Measurements from ENCODE around the gene UNC13A.

The UNC13A gene

GRCh38 chr19:17616686-17616960 is 71.5 kb downstream of the UNC13A start:
- TF ChIP-seq POLR2AphosphoS5 (IDR thresholded peaks at IDR 0.05; ENCODE audit: low read depth, low read length) (no peak), TAF1 (IDR thresholded peaks at IDR 0.05; ENCODE audit: borderline replicate concordance, insufficient read depth, low read length) (no peak), FOXP2 (optimal IDR thresholded peaks at IDR 0.05; ENCODE audit: borderline replicate concordance, extremely low read depth, extremely low read length, insufficient read depth) (no peak), SIN3A (IDR thresholded peaks at IDR 0.05; ENCODE audit: borderline replicate concordance, insufficient read depth, low read length) (no peak)
- TF ChIP-seq, protein P1, sequence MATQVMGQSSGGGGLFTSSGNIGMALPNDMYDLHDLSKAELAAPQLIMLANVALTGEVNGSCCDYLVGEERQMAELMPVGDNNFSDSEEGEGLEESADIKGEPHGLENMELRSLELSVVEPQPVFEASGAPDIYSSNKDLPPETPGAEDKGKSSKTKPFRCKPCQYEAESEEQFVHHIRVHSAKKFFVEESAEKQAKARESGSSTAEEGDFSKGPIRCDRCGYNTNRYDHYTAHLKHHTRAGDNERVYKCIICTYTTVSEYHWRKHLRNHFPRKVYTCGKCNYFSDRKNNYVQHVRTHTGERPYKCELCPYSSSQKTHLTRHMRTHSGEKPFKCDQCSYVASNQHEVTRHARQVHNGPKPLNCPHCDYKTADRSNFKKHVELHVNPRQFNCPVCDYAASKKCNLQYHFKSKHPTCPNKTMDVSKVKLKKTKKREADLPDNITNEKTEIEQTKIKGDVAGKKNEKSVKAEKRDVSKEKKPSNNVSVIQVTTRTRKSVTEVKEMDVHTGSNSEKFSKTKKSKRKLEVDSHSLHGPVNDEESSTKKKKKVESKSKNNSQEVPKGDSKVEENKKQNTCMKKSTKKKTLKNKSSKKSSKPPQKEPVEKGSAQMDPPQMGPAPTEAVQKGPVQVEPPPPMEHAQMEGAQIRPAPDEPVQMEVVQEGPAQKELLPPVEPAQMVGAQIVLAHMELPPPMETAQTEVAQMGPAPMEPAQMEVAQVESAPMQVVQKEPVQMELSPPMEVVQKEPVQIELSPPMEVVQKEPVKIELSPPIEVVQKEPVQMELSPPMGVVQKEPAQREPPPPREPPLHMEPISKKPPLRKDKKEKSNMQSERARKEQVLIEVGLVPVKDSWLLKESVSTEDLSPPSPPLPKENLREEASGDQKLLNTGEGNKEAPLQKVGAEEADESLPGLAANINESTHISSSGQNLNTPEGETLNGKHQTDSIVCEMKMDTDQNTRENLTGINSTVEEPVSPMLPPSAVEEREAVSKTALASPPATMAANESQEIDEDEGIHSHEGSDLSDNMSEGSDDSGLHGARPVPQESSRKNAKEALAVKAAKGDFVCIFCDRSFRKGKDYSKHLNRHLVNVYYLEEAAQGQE (IDR thresholded peaks at IDR 0.05; ENCODE audit: insufficient read depth in 1 of 2, low read depth in 2 of 2, low read length in 2 of 2) = no peak

GRCh38 chr19:17615889-17616685 is 72.1 kb downstream of the UNC13A start:
- TF ChIP-seq FOXP2 (optimal IDR thresholded peaks at IDR 0.05; ENCODE audit: borderline replicate concordance, extremely low read depth, extremely low read length, insufficient read depth) = no peak
- TF ChIP-seq POLR2AphosphoS5 (IDR thresholded peaks at IDR 0.05; ENCODE audit: low read depth, low read length) = no peak
- TF ChIP-seq, protein P1 (IDR thresholded peaks at IDR 0.05; ENCODE audit: insufficient read depth in 1 of 2, low read depth in 2 of 2, low read length in 2 of 2) = no peak
- no peak for TF ChIP-seq SIN3A (IDR thresholded peaks at IDR 0.05; ENCODE audit: borderline replicate concordance, insufficient read depth, low read length)
- no peak for TF ChIP-seq TAF1 (IDR thresholded peaks at IDR 0.05; ENCODE audit: borderline replicate concordance, insufficient read depth, low read length)

DNA sequence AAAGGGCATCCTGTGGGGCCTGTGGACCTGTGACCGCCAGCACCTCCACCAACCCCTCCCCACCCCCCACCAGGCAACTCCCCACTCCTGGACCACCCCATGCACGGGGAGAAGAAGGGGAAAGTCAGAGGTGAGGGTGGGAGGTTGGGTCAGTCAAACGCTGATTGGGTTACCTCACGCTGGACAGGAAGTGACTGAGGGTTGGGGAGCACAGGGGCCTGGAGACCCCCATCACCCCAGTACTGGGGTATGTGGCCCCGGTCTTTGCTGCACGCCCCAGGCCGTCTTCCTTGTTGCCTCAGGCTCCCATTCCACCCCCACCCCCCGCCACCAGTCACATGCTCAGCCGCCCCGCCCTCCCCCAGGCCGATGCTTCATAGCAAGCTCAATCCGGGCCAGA is 73.7 kb downstream of the UNC13A start:
- TF ChIP-seq POLR2AphosphoS5 (IDR thresholded peaks at IDR 0.05; ENCODE audit: low read depth, low read length) (no peak), SIN3A (IDR thresholded peaks at IDR 0.05; ENCODE audit: borderline replicate concordance, insufficient read depth, low read length) (no peak), FOXP2 (optimal IDR thresholded peaks at IDR 0.05; ENCODE audit: borderline replicate concordance, extremely low read depth, extremely low read length, insufficient read depth) (no peak), TAF1 (IDR thresholded peaks at IDR 0.05; ENCODE audit: borderline replicate concordance, insufficient read depth, low read length) (no peak)
- TF ChIP-seq, protein P1 (IDR thresholded peaks at IDR 0.05; ENCODE audit: insufficient read depth in 1 of 2, low read depth in 2 of 2, low read length in 2 of 2) = no peak

- TF ChIP-seq SIN3A (IDR thresholded peaks at IDR 0.05; ENCODE audit: borderline replicate concordance, insufficient read depth, low read length) (no peak), TAF1 (IDR thresholded peaks at IDR 0.05; ENCODE audit: borderline replicate concordance, insufficient read depth, low read length) (no peak), POLR2AphosphoS5 (IDR thresholded peaks at IDR 0.05; ENCODE audit: low read depth, low read length) (no peak), FOXP2 (optimal IDR thresholded peaks at IDR 0.05; ENCODE audit: borderline replicate concordance, extremely low read depth, extremely low read length, insufficient read depth) (no peak)
- TF ChIP-seq, protein P1 (IDR thresholded peaks at IDR 0.05; ENCODE audit: insufficient read depth in 1 of 2, low read depth in 2 of 2, low read length in 2 of 2) = no peak
Observed at GRCh38 chr19:17611462-17612244, 76.5 kb downstream of the UNC13A start.

Data from PFSK-1 (cell line).